Kidney capillary endothelial cell (primary cell): Measurements from ENCODE around the gene LMX1B.
"Not testable (repeated sequence)": the region's sequence is repeated elsewhere in the genome, so short reads cannot be mapped to it uniquely, and the experiment has no call there.

ENCODE experiments used
- DNase-seq: peaks from one replicate; pipeline ENCODE4 v3.0.0-alpha.2; 2018; ENCODE audit warnings: low spot score

The LMX1B gene

GRCh38 chr9:126708178-126708577, 94.5 kb downstream of the LMX1B start:
- DNase-seq, result no peak

- DNase-seq, result no peak
Measured at GRCh38 chr9:126709241-126709640, 95.5 kb downstream of the LMX1B start.

- no peak for DNase-seq
Measured at GRCh38 chr9:126715382-126715781, 101.7 kb downstream of the LMX1B start.

GRCh38 chr9:126717441-126717840, 103.7 kb downstream of the LMX1B start:
- DNase-seq, result not testable (repeated sequence)

- DNase-seq, result no peak
Measured at GRCh38 chr9:126719618-126720031, 105.9 kb downstream of the LMX1B start.

- no peak for DNase-seq
Measured at GRCh38 chr9:126720036-126720435, 106.3 kb downstream of the LMX1B start.

GRCh38 chr9:126720661-126721563, 107.2 kb downstream of the LMX1B start:
- no peak for DNase-seq

- DNase-seq, result no peak
Measured at GRCh38 chr9:126721564-126721981, 107.8 kb downstream of the LMX1B start.

- DNase-seq, result no peak
Measured at GRCh38 chr9:126722252-126722921, 108.7 kb downstream of the LMX1B start.

GRCh38 chr9:126722922-126723806, 109.4 kb downstream of the LMX1B start:
- no peak for DNase-seq

- no peak for DNase-seq
Measured at GRCh38 chr9:126723807-126724172, 110.1 kb downstream of the LMX1B start.

GRCh38 chr9:126724226-126724625, 110.5 kb downstream of the LMX1B start:
- DNase-seq, result no peak

- DNase-seq, result not testable (repeated sequence)
Measured at GRCh38 chr9:126725485-126725884, 111.8 kb downstream of the LMX1B start.

GRCh38 chr9:126728210-126728609, 114.5 kb downstream of the LMX1B start:
- not testable (repeated sequence) for DNase-seq

GRCh38 chr9:126730592-126730991, 116.9 kb downstream of the LMX1B start:
- not testable (repeated sequence) for DNase-seq

GRCh38 chr9:126733005-126733404, 119.3 kb downstream of the LMX1B start:
- DNase-seq, result no peak

GRCh38 chr9:126734877-126735276, 121.1 kb downstream of the LMX1B start:
- no peak for DNase-seq

GRCh38 chr9:126735482-126735881, 121.8 kb downstream of the LMX1B start:
- no peak for DNase-seq

- DNase-seq, result no peak
Measured at GRCh38 chr9:126738553-126738952, 124.8 kb downstream of the LMX1B start.

GRCh38 chr9:126743041-126743440, 129.3 kb downstream of the LMX1B start:
- DNase-seq, result no peak

- DNase-seq, result no peak
Measured at GRCh38 chr9:126745574-126746411, 132.1 kb downstream of the LMX1B start.
